Activated T-cell treated with anti-CD3 and anti-CD28 coated beads, Interleukin-2, amount 50 U/mL, for 72 hours (primary cell): ENCODE measurements around the gene COL1A1. TPM values are rescaled to one million over a fixed set of nuclear protein-coding genes. Genes with fewer than 3 reads are reported as not detected.

Experiments
- ATAC-seq, 2 donors: fragments of 150-1000 bp; cut with Tn5 transposase; replicated peaks in 1 of 2; 2 replicates each; pipeline ENCODE4 v1.10.0; 2021; ENCODE audit warnings: moderate library complexity in 2 of 2, mild to moderate bottlenecking in 1 of 2
- DNase-seq, 2 donors: peaks; one replicate each; pipeline ENCODE4 v3.0.0; 2021 to 2022; ENCODE audit warnings: mixed read lengths in 1 of 2
- H3K27ac Mint-ChIP-seq: one replicate; pipeline ENCODE4 v1.8.0; 2022; ENCODE audit warnings: mild to moderate bottlenecking, moderate library complexity, mixed read lengths
- H3K27me3 Mint-ChIP-seq: one replicate; pipeline ENCODE4 v1.8.0; 2022; ENCODE audit warnings: low read depth, mixed read lengths
- H3K36me3 Mint-ChIP-seq, 2 donors: one replicate each; pipeline ENCODE4 v1.8.0; 2022; ENCODE audit warnings: mixed read lengths in 2 of 2, mild to moderate bottlenecking in 1 of 2; ENCODE audit not compliant: insufficient read depth in 2 of 2
- H3K4me1 Mint-ChIP-seq: one replicate; pipeline ENCODE4 v1.8.0; 2022; ENCODE audit warnings: low read depth, mixed read lengths
- H3K4me3 Mint-ChIP-seq, 2 donors: one replicate each; pipeline ENCODE4 v1.8.0; 2022; ENCODE audit warnings: mild to moderate bottlenecking in 2 of 2, mixed read lengths in 2 of 2, moderate library complexity in 2 of 2
- H3K9me3 Mint-ChIP-seq, 2 donors: one replicate each; pipeline ENCODE4 v1.8.0; 2022; ENCODE audit warnings: mixed read lengths in 2 of 2
- total RNA-seq, 2 donors: library from RNA; stranded (reverse); gene quantifications; one replicate each; pipeline ENCODE4 v1.2.3, GENCODE V29; 2022

COL1A1 gene
- total RNA-seq, 2 donors from 2014 or later = 9.8 to 10.3 TPM

GRCh38 chr17:50152736-50153135 lies 48.7 kb downstream of the COL1A1 start:
- Mint-ChIP-seq H3K4me1 (peaks cover 29% of the 10 kb centered on the region), H3K36me3 (peaks cover 6% of the 10 kb centered on the region in 2 donors), H3K27ac (peak overlapping the region; percentile 82), H3K9me3 (no peaks in the 10 kb centered on the region), H3K27me3 (no peaks in the 10 kb centered on the region), H3K4me3 (peak overlapping the region; percentile 91 to 92)
- ATAC-seq (no peak), DNase-seq (no peak)

GRCh38 chr17:50151937-50152547 lies 49.4 kb downstream of the COL1A1 start:
- peak overlapping the region; percentile 82 for H3K27ac Mint-ChIP-seq
- DNase-seq (peak; percentile 55 to 70), ATAC-seq (peak; percentile 12 to 25)
- H3K4me1 Mint-ChIP-seq = peaks cover 31% of the 10 kb centered on the region
- peak overlapping the region; percentile 91 to 92 for H3K4me3 Mint-ChIP-seq
- H3K9me3 Mint-ChIP-seq = no peaks in the 10 kb centered on the region
- H3K27me3 Mint-ChIP-seq = no peaks in the 10 kb centered on the region
- peaks cover 6 to 9% of the 10 kb centered on the region in 2 donors for H3K36me3 Mint-ChIP-seq

- H3K4me1 Mint-ChIP-seq = peaks cover 39% of the 10 kb centered on the region
- H3K27ac Mint-ChIP-seq = peak overlapping the region; percentile 91
- ATAC-seq = peak; percentile 78 to 79
- H3K9me3 Mint-ChIP-seq = no peaks in the 10 kb centered on the region
- no peaks in the 10 kb centered on the region for H3K27me3 Mint-ChIP-seq
- peak overlapping the region; percentile 91 to 92 for H3K4me3 Mint-ChIP-seq
- H3K36me3 Mint-ChIP-seq = peaks cover 8 to 15% of the 10 kb centered on the region in 2 donors
- DNase-seq = peak; percentile 92 to 93
Observed at GRCh38 chr17:50151041-50151936, 50.1 kb downstream of the COL1A1 start.

GRCh38 chr17:50150354-50151040 lies 50.9 kb downstream of the COL1A1 start, which contains the start of gene PPP1R9B:
Gene PPP1R9B (minus strand): TSS chr17:50150677. CDS start chr17:50150513, 164 bp downstream.
- Mint-ChIP-seq H3K9me3 (no peaks in the 10 kb centered on the region), H3K27me3 (no peaks in the 10 kb centered on the region), H3K4me3 (peak within 1 kb of the TSS; percentile 97 to 98), H3K36me3 (peaks cover 8 to 15% of the 10 kb centered on the region in 2 donors), H3K4me1 (peaks cover 46% of the 10 kb centered on the region), H3K27ac (peak within 1 kb of the TSS; percentile 91)
- peak; percentile 2 to 4 for ATAC-seq
- DNase-seq = no peak

GRCh38 chr17:50149417-50150353 lies 51.7 kb downstream of the COL1A1 start:
- no peak overlapping the region for H3K27ac Mint-ChIP-seq
- no peaks in the 10 kb centered on the region for H3K27me3 Mint-ChIP-seq
- DNase-seq (peak; percentile 69 to 70), ATAC-seq (peak; percentile 9 to 10)
- peaks cover 11 to 15% of the 10 kb centered on the region in 2 donors for H3K36me3 Mint-ChIP-seq
- H3K4me1 Mint-ChIP-seq = peaks cover 46% of the 10 kb centered on the region
- H3K9me3 Mint-ChIP-seq = no peaks in the 10 kb centered on the region
- peak overlapping the region; percentile 97 to 98 for H3K4me3 Mint-ChIP-seq

- Mint-ChIP-seq H3K4me1 (peaks cover 46% of the 10 kb centered on the region), H3K9me3 (no peaks in the 10 kb centered on the region), H3K27ac (peak overlapping the region; percentile 81), H3K36me3 (peaks cover 16 to 21% of the 10 kb centered on the region in 2 donors), H3K27me3 (no peaks in the 10 kb centered on the region), H3K4me3 (peak overlapping the region; percentile 97 to 98)
- ATAC-seq (no peak), DNase-seq (no peak)
Observed at GRCh38 chr17:50149091-50149416, 52.4 kb downstream of the COL1A1 start.

GRCh38 chr17:50148226-50149090 lies 53.0 kb downstream of the COL1A1 start:
- peak overlapping the region; percentile 39 for H3K27ac Mint-ChIP-seq
- peaks cover 46% of the 10 kb centered on the region for H3K4me1 Mint-ChIP-seq
- H3K36me3 Mint-ChIP-seq = peaks cover 16 to 21% of the 10 kb centered on the region in 2 donors
- DNase-seq = peak; percentile 78 to 84
- H3K4me3 Mint-ChIP-seq = peak overlapping the region; percentile 97 to 98
- no peaks in the 10 kb centered on the region for H3K27me3 Mint-ChIP-seq
- ATAC-seq = peak; percentile 35 to 43
- H3K9me3 Mint-ChIP-seq = no peaks in the 10 kb centered on the region

- Mint-ChIP-seq H3K4me3 (peak overlapping the region; percentile 97 to 98), H3K27ac (peak overlapping the region; percentile 84), H3K27me3 (no peaks in the 10 kb centered on the region), H3K9me3 (no peaks in the 10 kb centered on the region), H3K36me3 (peaks cover 16 to 22% of the 10 kb centered on the region in 2 donors), H3K4me1 (peaks cover 51% of the 10 kb centered on the region)
- DNase-seq = no peak
- no peak for ATAC-seq
Observed at GRCh38 chr17:50147841-50148225, 53.6 kb downstream of the COL1A1 start.

- Mint-ChIP-seq H3K4me1 (peaks cover 53% of the 10 kb centered on the region), H3K27me3 (no peaks in the 10 kb centered on the region), H3K27ac (peak overlapping the region; percentile 84), H3K4me3 (peak overlapping the region; percentile 97 to 98), H3K36me3 (peaks cover 16 to 25% of the 10 kb centered on the region in 2 donors), H3K9me3 (no peaks in the 10 kb centered on the region)
- no peak for ATAC-seq
- no peak for DNase-seq
Observed at GRCh38 chr17:50146927-50147665, 54.3 kb downstream of the COL1A1 start.

- peaks cover 21 to 29% of the 10 kb centered on the region in 2 donors for H3K36me3 Mint-ChIP-seq
Observed at GRCh38 chr17:50146230-50146926, 55.1 kb downstream of the COL1A1 start.

More at GRCh38 chr17:50146230-50146926, 55.1 kb downstream of the COL1A1 start:
- ATAC-seq (no peak), DNase-seq (no peak)
- Mint-ChIP-seq H3K4me3 (peak overlapping the region; percentile 97 to 98), H3K27me3 (no peaks in the 10 kb centered on the region), H3K9me3 (no peaks in the 10 kb centered on the region), H3K4me1 (peaks cover 58% of the 10 kb centered on the region), H3K27ac (peak overlapping the region; percentile 84)
